OCI-LY7 (cell line): ENCODE data around the gene ITGAD. TPM values are rescaled to one million over a fixed set of nuclear protein-coding genes. Genes with fewer than 3 reads are reported as not detected.

ENCODE experiments used
- BruUV-seq: library from RNA; stranded (reverse); fragments of 400-500 nt; replicated peaks from 2 replicates; lab custom pipeline; 2021; lab: Mats Ljungman, UMichigan
- CTCF ChIA-PET: fragments of 300-600 bp; sonication (Branson Sonifier 250); formaldehyde crosslinking; loops from one replicate; lab custom pipeline; 2022; ENCODE audit warnings: antibody characterized with exemption; ENCODE audit not compliant: unreplicated experiment; lab: Charles Lee
- POLR2A ChIA-PET: fragments of 300-600 bp; sonication (Branson Sonifier 250); formaldehyde crosslinking; loops from one replicate; lab custom pipeline; 2022; ENCODE audit warnings: antibody characterized with exemption; lab: Charles Lee
- DNase-seq: peaks from one replicate; pipeline ENCODE4 v3.0.0-alpha.2; 2015; ENCODE audit warnings: low spot score
- H2AFZ ChIP-seq: fragments of 200-600 bp; sonication (generic), shearing (Covaris generic); 2 replicates; pipeline ENCODE4 v1.6.1; 2014; ENCODE audit warnings: mild to moderate bottlenecking, antibody characterized with exemption, low read length, moderate library complexity
- H3K27ac ChIP-seq: fragments of 200-600 bp; sonication (generic); 2 replicates; pipeline ENCODE4 v1.5.1; 2014; ENCODE audit warnings: mixed run types, low read depth, mild to moderate bottlenecking, moderate library complexity, low read length, inconsistent platforms; ENCODE audit not compliant: poor library complexity, severe bottlenecking
- H3K36me3 ChIP-seq: fragments of 200-600 bp; sonication (generic); 2 replicates; pipeline ENCODE4 v1.6.1; 2014; ENCODE audit warnings: mild to moderate bottlenecking, antibody characterized with exemption, low read length, moderate library complexity, mixed read lengths; ENCODE audit not compliant: insufficient read depth
- H3K4me1 ChIP-seq: fragments of 200-600 bp; sonication (generic); 2 replicates; pipeline ENCODE4 v1.5.1; 2014; ENCODE audit warnings: mild to moderate bottlenecking, low read length; ENCODE audit not compliant: insufficient read depth, poor library complexity, severe bottlenecking
- H3K4me2 ChIP-seq: fragments of 200-600 bp; sonication (generic); 2 replicates; pipeline ENCODE4 v1.6.1; 2014; ENCODE audit warnings: mild to moderate bottlenecking, low read length
- H3K4me3 ChIP-seq: fragments of 200-600 bp; sonication (generic); 2 replicates; pipeline ENCODE4 v1.5.1; 2014; ENCODE audit warnings: mild to moderate bottlenecking, low read depth, low read length; ENCODE audit not compliant: poor library complexity, severe bottlenecking
- H3K79me2 ChIP-seq: fragments of 200-600 bp; sonication (generic); 2 replicates; pipeline ENCODE4 v1.6.1; 2016; ENCODE audit warnings: low read depth, mild to moderate bottlenecking, low read length, moderate library complexity, mixed read lengths; ENCODE audit not compliant: insufficient read depth
- H3K9me2 ChIP-seq: fragments of 200-600 bp; sonication (generic); 2 replicates; pipeline ENCODE4 v1.6.1; 2016; ENCODE audit warnings: mild to moderate bottlenecking, low read length, mixed read lengths; ENCODE audit not compliant: insufficient read depth
- H3K9me3 ChIP-seq: fragments of 200-600 bp; sonication (generic); 2 replicates; pipeline ENCODE4 v1.6.1; 2014; ENCODE audit warnings: mild to moderate bottlenecking, mixed run types, low read length, mixed read lengths
- H4K20me1 ChIP-seq: fragments of 200-600 bp; sonication (generic); 2 replicates; pipeline ENCODE4 v1.6.1; 2014; ENCODE audit warnings: mild to moderate bottlenecking, antibody characterized with exemption, low read length, moderate library complexity, mixed read lengths; ENCODE audit not compliant: insufficient read depth
- CTCF ChIP-seq: fragments of 200-600 bp; sonication (generic); conservative IDR thresholded peaks from 2 replicates; pipeline ENCODE4 v1.5.1; 2014; ENCODE audit warnings: mild to moderate bottlenecking, antibody characterized with exemption, low read length, moderate library complexity, mixed read lengths
- EZH2phosphoT487 ChIP-seq: fragments of 200-600 bp; sonication (generic); IDR thresholded peaks from 2 replicates; pipeline ENCODE4 v1.6.1; 2018; ENCODE audit warnings: low read depth, borderline replicate concordance, mild to moderate bottlenecking, mixed run types, antibody characterized with exemption, low read length, moderate library complexity, mixed read lengths
- intact Hi-C: fragments of 100-400 bp; cut with micrococcal nuclease; formaldehyde crosslinking; loops from one replicate; pipeline ENCODE4 v1.10.0; 2022; ENCODE audit not compliant: unreplicated experiment
- total RNA-seq, 2 experiments: library from RNA; depleted of rRNA in 1 of 2; stranded (reverse); fragments of >200 nt in 1 of 2; shearing (Covaris generic) in 1 of 2; gene quantifications; 2 replicates each; pipeline ENCODE4 v1.2.3, GENCODE V29; 2014 to 2022

ITGAD gene
- total RNA-seq, 2 experiments from 2014 or later = not detected

GRCh38 chr16:31361201-31362110 lies 31.7 kb upstream of the ITGAD start:
- CTCF ChIA-PET = no interaction called here
- Histone ChIP-seq H3K79me2 (no peaks in the 10 kb centered on the region), H3K4me2 (no peak overlapping the region), H3K4me1 (no peaks in the 10 kb centered on the region), H3K9me3 (no peaks in the 10 kb centered on the region), H3K4me3 (no peak overlapping the region), H4K20me1 (no peaks in the 10 kb centered on the region), H2AFZ (no peak overlapping the region), H3K9me2 (no peaks in the 10 kb centered on the region), H3K36me3 (no peaks in the 10 kb centered on the region), H3K27ac (no peak overlapping the region)
- POLR2A ChIA-PET = interaction anchor here (0.7 kb wide), 1 partner anchor 105 kb away, joined by 3 read pairs; no protein-coding TSS in a partner anchor
- no peak for DNase-seq
- intact Hi-C loops = no loop called here
- no peak for TF ChIP-seq EZH2phosphoT487
- no peak for TF ChIP-seq CTCF
- no TSS peak for BruUV-seq

- no TSS peak for BruUV-seq
- ChIA-PET POLR2A (no interaction called here), CTCF (no interaction called here)
- intact Hi-C loops = no loop called here
- no peaks in the 10 kb centered on the region for H3K9me3 ChIP-seq
- no peak for TF ChIP-seq CTCF
- no peak for TF ChIP-seq EZH2phosphoT487
- H4K20me1 ChIP-seq = no peaks in the 10 kb centered on the region
- no peak overlapping the region for H3K27ac ChIP-seq
- no peak overlapping the region for H2AFZ ChIP-seq
- DNase-seq = no peak
- no peaks in the 10 kb centered on the region for H3K9me2 ChIP-seq
- H3K4me3 ChIP-seq = no peak overlapping the region
- no peaks in the 10 kb centered on the region for H3K79me2 ChIP-seq
- H3K4me1 ChIP-seq = no peaks in the 10 kb centered on the region
- no peaks in the 10 kb centered on the region for H3K36me3 ChIP-seq
- H3K4me2 ChIP-seq = no peak overlapping the region
Observed at GRCh38 chr16:31362476-31363405, 30.4 kb upstream of the ITGAD start.
